DOHH2 (cell line): ENCODE measurements around the gene DPYD.

Experiments
- H3F3A ChIP-seq: fragments of 200-600 bp; sonication (generic), shearing (Covaris generic); 2 replicates; pipeline ENCODE4 v1.6.0; 2016; ENCODE audit warnings: antibody characterized with exemption, mild to moderate bottlenecking; ENCODE audit not compliant: control insufficient read depth, insufficient read depth
- H3K27ac ChIP-seq: fragments of 200-600 bp; sonication (generic); 2 replicates; pipeline ENCODE4 v1.5.1; 2014; ENCODE audit warnings: low read depth, mild to moderate bottlenecking, low read length, moderate library complexity
- H3K27me3 ChIP-seq: fragments of 200-600 bp; sonication (generic); 2 replicates; pipeline ENCODE4 v1.6.1; 2014; ENCODE audit warnings: mild to moderate bottlenecking, low read length, mixed read lengths; ENCODE audit not compliant: control insufficient read depth
- H3K36me3 ChIP-seq: fragments of 200-600 bp; sonication (generic); 2 replicates; pipeline ENCODE4 v1.6.1; 2014; ENCODE audit warnings: mild to moderate bottlenecking, low read length, moderate library complexity, mixed read lengths; ENCODE audit not compliant: control insufficient read depth
- H3K4me1 ChIP-seq: fragments of 200-600 bp; sonication (generic); 2 replicates; pipeline ENCODE4 v1.6.1; 2014; ENCODE audit warnings: mild to moderate bottlenecking, low read length, mixed read lengths; ENCODE audit not compliant: control insufficient read depth
- H3K4me2 ChIP-seq: fragments of 200-600 bp; sonication (generic); 2 replicates; pipeline ENCODE4 v1.6.0; 2014; ENCODE audit warnings: mild to moderate bottlenecking, low read length, moderate library complexity
- H3K4me3 ChIP-seq: fragments of 200-600 bp; sonication (generic); 2 replicates; pipeline ENCODE4 v1.5.1; 2014; ENCODE audit warnings: mild to moderate bottlenecking, low read length, mixed read lengths
- H3K79me2 ChIP-seq: fragments of 200-600 bp; sonication (generic); 2 replicates; pipeline ENCODE4 v1.6.1; 2014; ENCODE audit warnings: mild to moderate bottlenecking, low read length, mixed read lengths; ENCODE audit not compliant: control insufficient read depth
- H3K9me2 ChIP-seq: fragments of 200-600 bp; sonication (generic); replicated peaks from 2 replicates; pipeline ENCODE4 v1.6.1; 2014; ENCODE audit warnings: mild to moderate bottlenecking, low read length, mixed read lengths; ENCODE audit not compliant: control insufficient read depth
- H3K9me3 ChIP-seq: fragments of 200-600 bp; sonication (generic); 2 replicates; pipeline ENCODE4 v1.6.1; 2014; ENCODE audit warnings: antibody characterized with exemption, low read length, mixed read lengths; ENCODE audit not compliant: control insufficient read depth, insufficient read depth
- H4K20me1 ChIP-seq: fragments of 200-600 bp; sonication (generic); 2 replicates; pipeline ENCODE4 v1.6.0; 2014; ENCODE audit warnings: low read depth, mild to moderate bottlenecking, antibody characterized with exemption, low read length, moderate library complexity; ENCODE audit not compliant: control insufficient read depth, insufficient read depth
- CTCF ChIP-seq: fragments of 200-600 bp; sonication (generic); IDR thresholded peaks from one replicate; pipeline ENCODE4 v1.5.1; 2014; ENCODE audit warnings: antibody characterized with exemption, mild to moderate bottlenecking, low read depth, low read length; ENCODE audit not compliant: poor library complexity, severe bottlenecking
- EZH2phosphoT487 ChIP-seq: fragments of 200-600 bp; sonication (generic); IDR thresholded peaks from 2 replicates; pipeline ENCODE4 v1.6.1; 2017; ENCODE audit warnings: borderline replicate concordance, mild to moderate bottlenecking, antibody characterized with exemption, low read length, moderate library complexity, mixed read lengths

DPYD gene

GRCh38 chr1:97044159-97044760, 876.6 kb downstream of the DPYD start:
- no peaks in the 10 kb centered on the region for H3F3A ChIP-seq
- H3K27ac ChIP-seq = no peak overlapping the region
- no peaks in the 10 kb centered on the region for H4K20me1 ChIP-seq

GRCh38 chr1:97042551-97042950, 878.3 kb downstream of the DPYD start:
- Histone ChIP-seq H4K20me1 (no peaks in the 10 kb centered on the region), H3F3A (no peaks in the 10 kb centered on the region), H3K4me3 (no peak overlapping the region), H3K9me2 (no peaks in the 10 kb centered on the region), H3K36me3 (no peaks in the 10 kb centered on the region), H3K4me2 (no peak overlapping the region), H3K27me3 (no peaks in the 10 kb centered on the region), H3K4me1 (no peaks in the 10 kb centered on the region), H3K9me3 (no peaks in the 10 kb centered on the region), H3K79me2 (no peaks in the 10 kb centered on the region), H3K27ac (no peak overlapping the region)
- TF ChIP-seq CTCF = no peak
- no peak for TF ChIP-seq EZH2phosphoT487

More at GRCh38 chr1:97044159-97044760, 876.6 kb downstream of the DPYD start:
- no peaks in the 10 kb centered on the region for H3K79me2 ChIP-seq
- H3K4me1 ChIP-seq = no peaks in the 10 kb centered on the region
- H3K36me3 ChIP-seq = no peaks in the 10 kb centered on the region
- H3K9me3 ChIP-seq = no peaks in the 10 kb centered on the region
- H3K27me3 ChIP-seq = no peaks in the 10 kb centered on the region
- no peak overlapping the region for H3K4me3 ChIP-seq
- H3K9me2 ChIP-seq = no peaks in the 10 kb centered on the region
- no peak overlapping the region for H3K4me2 ChIP-seq
- TF ChIP-seq CTCF (no peak), EZH2phosphoT487 (no peak)

GRCh38 chr1:97041026-97041425, 879.8 kb downstream of the DPYD start:
- H3K79me2 ChIP-seq = no peaks in the 10 kb centered on the region
- TF ChIP-seq CTCF (no peak), EZH2phosphoT487 (no peak)
- no peaks in the 10 kb centered on the region for H4K20me1 ChIP-seq
- no peaks in the 10 kb centered on the region for H3K4me1 ChIP-seq
- no peaks in the 10 kb centered on the region for H3K27me3 ChIP-seq
- H3K27ac ChIP-seq = no peak overlapping the region
- H3K36me3 ChIP-seq = no peaks in the 10 kb centered on the region
- H3F3A ChIP-seq = no peaks in the 10 kb centered on the region
- H3K4me2 ChIP-seq = no peak overlapping the region
- H3K4me3 ChIP-seq = no peak overlapping the region
- H3K9me3 ChIP-seq = no peaks in the 10 kb centered on the region
- H3K9me2 ChIP-seq = no peaks in the 10 kb centered on the region

- no peaks in the 10 kb centered on the region for H3F3A ChIP-seq
- no peaks in the 10 kb centered on the region for H4K20me1 ChIP-seq
- no peaks in the 10 kb centered on the region for H3K27me3 ChIP-seq
- no peaks in the 10 kb centered on the region for H3K9me3 ChIP-seq
- H3K27ac ChIP-seq = no peak overlapping the region
- H3K4me3 ChIP-seq = no peak overlapping the region
- H3K4me1 ChIP-seq = no peaks in the 10 kb centered on the region
- H3K4me2 ChIP-seq = no peak overlapping the region
- no peaks in the 10 kb centered on the region for H3K9me2 ChIP-seq
- no peak for TF ChIP-seq EZH2phosphoT487
- TF ChIP-seq CTCF = no peak
- no peaks in the 10 kb centered on the region for H3K79me2 ChIP-seq
- no peaks in the 10 kb centered on the region for H3K36me3 ChIP-seq
These were observed 882.4 kb downstream of the DPYD start for GRCh38 chr1:97038410-97038809.
